GM18867 (cell line): ENCODE data around the gene PMFBP1.

Experiments
- ATAC-seq: cut with Tn5 transposase; IDR thresholded peaks from one replicate; pipeline ENCODE4 v1.9.1; 2021; ENCODE audit warnings: mild to moderate bottlenecking, moderate library complexity; ENCODE audit not compliant: unreplicated experiment

Gene PMFBP1

DNA sequence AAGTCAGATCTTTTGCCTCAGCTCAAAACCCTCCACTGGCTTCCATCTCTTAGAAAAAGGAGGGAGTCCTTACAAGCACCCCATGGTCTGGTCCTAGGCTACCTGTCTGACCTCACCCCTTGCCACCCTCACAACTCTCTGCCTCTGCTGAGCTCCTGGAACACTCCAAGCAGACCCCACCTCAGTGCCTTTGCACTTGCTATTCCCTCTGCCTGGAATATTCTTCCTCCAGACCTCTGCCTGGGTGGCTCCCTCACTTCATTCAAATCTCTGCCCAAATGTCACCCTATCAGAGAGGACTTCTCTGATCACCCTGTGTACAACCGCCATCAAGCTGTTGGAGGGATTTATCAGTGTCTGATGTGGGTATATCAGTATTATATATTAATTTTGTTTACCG, 37.4 kb downstream of the PMFBP1 start:
- ATAC-seq = no peak

DNA sequence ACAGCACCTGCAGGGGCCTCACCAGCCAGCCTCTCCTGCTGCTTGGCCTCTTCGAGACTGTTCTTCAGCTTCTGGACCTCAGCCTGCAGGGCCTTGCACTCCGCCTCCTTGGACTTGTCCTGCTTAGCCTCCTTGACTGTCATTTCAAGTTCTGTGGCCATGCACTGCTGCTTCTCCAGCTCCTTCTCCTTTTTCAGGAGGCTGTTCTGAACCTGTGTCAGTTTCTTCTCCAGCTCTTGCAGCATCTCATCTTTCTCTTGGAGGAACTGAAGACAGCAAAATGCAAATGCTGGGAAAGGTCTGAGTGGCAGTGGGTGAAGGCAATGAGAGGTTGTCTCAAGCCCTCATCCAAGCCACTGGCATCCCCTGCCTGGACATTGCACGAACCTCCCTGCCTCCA, 39.2 kb downstream of the PMFBP1 start:
- ATAC-seq = no peak

DNA sequence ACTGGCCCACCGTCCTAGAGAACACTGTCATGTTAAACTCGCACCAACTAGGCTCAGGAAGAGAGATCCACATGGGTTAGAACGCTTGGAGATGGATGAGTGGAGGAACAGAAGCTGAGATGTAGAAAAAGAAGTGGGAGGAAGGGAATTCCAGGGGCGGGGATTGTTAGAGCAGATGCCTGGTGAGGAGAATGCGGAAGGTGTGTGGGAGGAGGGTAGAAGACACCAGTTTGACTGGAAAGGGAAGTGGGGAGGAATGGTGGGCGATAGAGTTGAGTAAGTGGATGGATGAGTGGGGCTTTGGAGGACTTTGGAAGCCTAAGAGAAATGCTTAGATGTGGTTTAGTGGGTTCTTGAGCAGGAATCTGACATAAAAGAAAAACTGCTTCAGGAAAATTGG, 40.9 kb downstream of the PMFBP1 start:
- ATAC-seq = no peak

DNA sequence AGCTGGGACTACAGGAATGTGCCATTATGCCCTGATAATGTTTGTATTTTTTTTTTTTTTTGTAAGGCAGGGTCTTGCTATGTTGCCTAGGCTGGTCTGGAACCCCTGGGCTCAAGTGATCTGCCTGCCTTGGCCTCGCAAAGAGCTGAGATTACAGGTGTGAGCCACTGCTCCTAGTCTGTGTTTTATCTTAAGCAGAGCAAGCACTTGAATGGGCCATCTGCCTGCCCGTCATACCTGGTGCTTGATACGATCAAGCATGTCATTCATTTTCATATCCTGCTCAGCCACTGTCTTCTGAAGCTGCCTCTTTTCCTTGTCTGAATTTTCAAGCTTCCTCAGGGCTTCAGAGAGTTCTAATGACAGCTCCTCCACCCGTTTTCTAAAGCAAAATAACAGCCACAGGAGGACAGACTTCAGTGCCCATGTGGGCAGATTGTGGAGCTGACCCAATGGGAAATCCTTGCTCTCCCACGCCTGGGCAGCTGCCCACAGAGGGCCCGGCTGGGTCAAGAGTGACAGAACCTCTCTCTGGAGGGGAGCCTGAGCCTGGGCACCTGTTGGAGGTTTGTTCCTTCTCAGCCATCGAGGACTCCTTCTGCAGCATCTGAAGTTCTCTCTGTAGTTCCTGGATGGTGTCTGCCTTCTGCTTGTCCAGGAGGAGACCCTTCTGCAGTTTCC, 41.8 kb downstream of the PMFBP1 start:
- no peak for ATAC-seq

DNA sequence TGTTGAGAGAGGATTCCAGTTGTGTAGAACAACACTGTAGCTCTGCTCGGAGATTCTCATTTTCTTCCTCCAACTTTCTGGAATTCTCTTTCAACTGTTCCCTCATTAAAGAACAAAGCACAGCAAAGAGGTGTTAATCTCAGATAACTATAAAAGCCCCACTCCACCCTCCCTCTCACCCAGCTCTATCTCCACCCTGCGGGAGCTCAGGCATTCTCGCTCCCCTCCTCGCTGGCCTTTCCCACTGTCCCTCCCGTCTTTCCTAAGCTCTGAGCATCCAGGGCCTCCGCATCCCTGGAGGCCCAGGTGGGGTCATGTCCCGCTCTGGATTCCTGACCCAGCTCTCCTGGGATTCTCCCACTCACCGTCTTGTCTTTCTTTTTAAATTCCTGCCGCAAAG, 43.3 kb downstream of the PMFBP1 start:
- ATAC-seq = no peak

DNA sequence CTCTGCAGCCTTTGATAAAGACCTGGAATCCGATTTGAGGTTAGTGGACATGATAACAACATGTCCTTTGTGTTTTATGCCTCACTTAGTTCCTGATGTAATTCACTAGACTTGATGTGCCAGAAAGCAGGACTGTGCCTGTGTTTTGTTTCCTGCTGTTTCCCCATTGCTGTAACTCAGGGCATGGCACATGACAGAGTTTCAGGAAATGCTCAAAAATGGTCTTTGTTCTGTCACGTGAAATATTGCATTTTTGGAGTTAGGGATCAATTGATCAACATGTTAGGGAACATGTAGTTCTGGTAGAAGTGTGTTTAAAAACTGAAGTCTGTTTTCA, 45.6 kb downstream of the PMFBP1 start:
- ATAC-seq = no peak

DNA sequence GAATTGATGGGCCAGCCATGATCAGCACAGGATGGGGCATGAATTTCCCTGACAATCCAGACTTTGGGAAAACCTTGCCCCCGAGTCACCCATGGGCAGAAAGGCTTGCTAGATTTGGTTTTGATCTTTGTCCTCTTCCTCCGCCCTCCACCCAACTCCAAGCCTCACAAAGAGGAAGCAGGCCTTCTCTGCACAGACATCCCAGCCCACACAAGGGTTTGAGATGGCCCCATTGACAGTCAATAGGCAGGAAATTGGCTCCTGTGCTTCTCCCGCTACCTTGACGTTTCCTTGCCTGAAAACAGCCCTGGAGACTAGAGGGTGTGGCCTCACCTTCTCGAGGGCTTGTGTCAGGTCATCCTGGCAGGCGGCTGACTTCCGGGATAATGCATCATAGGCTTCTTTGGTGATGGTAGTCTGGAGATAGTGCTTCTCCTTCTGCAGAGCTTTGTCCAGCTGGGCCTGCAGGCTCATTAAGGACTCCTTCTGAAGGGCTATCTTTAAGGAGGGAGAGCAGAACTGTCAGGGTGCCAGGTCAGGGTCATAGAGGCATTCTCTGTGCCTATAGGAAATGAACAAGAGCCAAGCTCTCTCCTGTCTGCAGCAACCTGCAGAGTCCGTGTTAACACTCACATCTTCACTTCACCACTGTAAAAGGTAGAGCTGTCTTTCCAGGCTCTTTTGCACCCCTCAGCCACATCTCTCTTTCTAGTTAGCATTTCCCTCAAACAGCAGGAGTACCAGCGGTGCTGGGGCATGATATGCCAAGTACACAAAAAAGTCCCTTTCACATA, 46.1 kb downstream of the PMFBP1 start:
- no peak for ATAC-seq

DNA sequence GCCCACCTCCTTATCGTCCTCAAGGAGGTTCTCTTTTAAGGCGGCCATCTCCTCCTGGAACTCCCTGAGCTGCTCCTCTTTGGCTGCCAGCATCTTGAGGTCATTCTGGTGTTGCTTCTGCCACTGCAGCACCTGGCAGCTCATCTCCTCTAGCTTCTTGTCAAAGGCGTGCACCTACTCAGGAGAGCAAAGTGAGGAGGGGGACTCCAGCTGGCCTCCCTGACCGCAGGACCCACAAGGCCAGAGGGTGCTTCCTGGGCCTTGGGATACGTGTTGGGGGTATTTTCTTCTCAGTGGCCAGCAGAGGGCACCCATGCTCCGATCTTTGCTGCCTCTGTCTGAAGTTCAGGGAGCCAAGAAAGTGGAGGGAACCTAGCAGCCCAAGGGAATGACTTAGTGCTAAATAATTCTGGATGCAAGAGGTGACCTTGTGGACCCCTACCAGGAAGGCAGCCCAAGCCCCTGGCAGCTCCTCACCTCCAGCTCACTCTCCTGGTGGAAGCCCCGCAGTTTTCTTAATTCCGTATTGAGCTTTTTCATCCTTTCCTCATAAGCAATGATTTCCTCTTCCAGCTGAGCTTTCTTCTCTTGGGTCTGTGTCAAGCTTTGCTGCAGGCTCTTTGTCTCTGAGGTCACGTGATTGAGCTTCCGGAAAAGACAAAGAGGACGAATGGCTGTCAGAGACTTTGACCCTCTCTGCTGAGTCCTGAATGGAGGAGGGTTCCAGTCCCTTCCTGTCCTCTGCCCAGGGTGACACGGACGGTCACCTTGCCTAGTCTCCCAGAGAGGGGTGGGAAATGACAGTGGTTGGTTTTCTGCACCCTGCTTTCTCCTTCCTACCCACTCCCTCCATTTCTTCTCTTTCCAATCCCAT, 47.0 kb downstream of the PMFBP1 start:
- peak; percentile 61 for ATAC-seq

DNA sequence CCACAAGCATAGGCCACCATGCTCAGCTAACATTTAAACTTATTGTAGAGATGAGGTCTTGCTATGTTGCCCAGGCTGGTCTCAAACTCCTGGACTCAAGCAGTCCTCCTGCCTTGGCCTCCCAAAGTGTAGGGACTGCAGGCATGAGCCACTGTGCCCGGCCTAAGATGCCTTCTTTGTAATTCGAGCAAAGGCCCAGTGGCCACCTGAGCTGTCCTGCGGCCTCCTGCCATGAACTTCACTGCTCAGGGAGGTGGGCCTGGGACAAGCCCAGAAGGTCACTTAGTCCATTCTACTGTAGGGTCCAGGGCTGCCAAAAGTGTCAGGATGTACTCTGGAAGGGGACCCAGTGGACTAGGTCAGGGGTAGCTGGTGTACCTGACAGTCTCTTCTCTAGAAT, 47.8 kb downstream of the PMFBP1 start:
- ATAC-seq = no peak

DNA sequence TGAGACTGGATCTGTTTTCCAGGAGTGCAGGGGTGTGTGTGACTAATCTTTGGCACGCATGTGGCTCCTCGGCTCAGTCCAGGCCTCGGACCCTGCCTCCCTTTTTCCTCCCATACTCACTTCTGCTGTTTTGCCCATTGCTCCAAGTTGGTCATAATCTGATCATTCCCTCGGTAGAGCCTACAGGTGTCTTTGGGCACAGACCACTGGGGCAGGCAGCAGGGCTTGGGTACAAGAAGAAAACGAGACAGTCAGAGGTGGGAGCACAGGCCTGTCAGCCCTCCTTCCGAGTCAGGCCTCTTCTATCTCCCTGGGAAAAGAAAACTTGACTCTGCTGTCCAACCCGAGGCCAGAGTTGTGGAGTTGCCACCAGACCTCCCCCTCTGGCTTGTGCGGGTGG, 48.5 kb downstream of the PMFBP1 start:
- ATAC-seq = no peak

DNA sequence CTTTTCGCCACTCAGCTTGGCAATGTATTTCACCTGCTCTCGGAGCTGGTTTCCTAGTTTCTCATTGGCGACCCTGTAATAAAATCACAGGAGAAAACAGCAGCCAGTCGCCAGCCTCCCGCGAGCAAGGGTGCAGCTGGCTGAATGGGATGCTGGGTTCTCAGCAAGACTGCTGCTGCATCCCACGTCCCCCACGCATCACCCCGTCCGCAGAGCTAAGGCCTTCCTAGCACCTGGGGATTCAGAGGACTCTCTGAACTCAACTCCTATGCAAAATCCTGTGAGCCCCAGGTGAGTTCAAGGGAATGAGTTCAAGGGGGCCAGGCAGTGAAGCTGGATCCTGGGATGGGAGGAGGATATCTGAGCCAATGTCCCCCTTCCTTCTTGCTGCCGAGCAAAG, 49.0 kb downstream of the PMFBP1 start:
- ATAC-seq = no peak

DNA sequence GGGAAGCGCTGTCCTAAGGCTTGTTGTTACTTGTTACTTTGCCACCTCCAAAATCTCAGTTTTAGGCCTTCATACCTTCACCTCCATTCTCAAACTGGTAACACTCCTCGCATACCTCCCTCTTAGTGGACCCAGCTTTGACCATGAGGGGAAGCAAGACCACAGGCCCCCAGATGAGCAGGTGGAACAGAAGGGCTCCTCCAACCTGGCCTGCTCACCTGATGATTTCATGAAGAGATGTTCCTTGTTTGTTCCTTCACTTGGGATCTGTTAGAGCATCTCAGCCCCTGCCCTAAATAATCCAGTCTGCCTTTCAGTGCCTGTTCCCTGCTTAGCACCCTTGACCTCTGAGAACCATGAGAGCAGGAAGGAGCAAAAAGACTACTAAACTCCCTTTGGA, 49.6 kb downstream of the PMFBP1 start:
- no peak for ATAC-seq

DNA sequence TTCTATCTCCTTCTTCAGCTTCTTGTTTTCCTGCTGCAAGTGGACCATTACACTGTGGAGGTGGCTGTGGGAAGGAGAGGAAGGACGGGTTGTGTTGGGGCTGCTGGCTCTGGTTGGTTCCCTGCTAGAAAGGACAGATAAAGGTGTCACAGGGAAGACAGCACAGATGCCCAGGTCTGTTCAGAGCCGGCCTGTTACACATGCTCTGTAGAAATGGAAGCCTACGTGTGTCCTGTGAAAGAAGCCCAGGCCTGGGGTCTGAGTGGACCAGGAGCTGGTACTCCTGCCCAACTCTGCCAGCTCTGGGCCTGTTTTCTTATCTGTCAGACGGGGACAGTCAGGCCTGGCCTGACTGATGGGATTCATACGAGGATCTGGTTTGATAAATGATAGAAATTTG, 51.9 kb downstream of the PMFBP1 start:
- ATAC-seq = no peak

DNA sequence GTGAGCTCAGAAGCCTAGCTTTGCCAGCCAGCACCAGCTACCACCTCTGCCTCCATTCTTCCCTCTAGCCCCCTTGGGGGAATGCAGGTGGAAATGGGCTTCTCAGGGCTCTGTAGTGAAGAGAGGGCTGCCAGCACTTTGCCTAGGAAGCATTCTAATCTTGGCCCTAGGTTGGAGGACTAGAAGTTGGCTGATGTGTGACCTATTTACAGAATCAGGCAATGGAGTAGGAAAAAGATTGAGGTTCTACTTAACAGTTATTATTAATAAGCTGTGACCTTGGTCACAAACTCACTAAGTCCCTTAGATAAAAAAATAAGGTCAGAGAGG, 58.4 kb downstream of the PMFBP1 start:
- no peak for ATAC-seq

DNA sequence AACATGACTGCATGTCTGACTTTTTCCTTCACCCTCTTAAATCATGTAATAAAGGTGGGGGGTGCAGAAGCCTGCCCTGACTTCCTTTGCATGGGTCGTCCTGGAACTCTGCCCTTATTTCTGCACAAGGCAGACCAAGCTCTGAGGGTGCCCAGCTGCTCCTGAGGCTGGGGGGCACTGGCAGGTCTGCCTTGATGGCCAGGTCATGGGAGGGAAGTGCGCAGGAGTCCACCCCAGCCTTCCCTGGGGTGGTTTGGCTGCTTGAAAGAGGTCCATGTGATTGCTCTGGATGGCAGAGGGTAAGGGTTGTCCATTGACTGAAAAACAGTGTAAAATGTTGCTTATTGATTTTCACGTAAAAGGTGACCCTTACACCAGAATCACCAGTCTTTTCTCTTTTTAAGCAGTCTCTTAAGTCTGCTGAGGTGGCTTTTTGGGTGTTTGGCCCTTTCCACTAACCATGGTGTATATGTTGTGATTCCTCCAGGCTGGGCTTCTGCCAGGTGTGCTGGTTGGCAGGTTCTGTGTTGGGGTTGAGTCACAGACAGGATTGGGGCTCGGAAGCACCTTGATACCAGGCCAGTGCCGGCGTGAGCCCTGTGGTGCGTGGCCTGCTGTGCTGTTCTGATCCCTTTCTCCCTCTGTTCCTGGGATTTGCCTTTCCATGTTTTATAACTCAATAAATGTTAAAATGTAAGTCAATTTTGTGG, 58.9 kb downstream of the PMFBP1 start:
- no peak for ATAC-seq

DNA sequence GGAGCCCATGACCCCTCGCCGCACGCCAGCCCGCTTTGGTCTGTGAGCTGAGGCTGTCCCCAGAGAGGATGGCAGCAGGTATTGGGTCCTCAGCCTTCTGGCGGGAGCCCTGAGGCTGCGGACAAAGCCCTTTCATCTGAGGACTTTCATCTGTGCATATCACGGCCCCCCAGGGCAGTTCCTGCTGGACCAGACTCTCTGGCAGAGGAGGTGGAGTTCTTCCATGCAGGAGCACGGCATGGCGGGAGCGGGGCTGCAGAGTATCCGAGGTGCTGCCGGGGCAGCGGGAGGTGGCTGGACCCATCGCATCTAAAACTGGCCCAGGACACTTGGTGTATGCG, 59.5 kb downstream of the PMFBP1 start:
- ATAC-seq = no peak

DNA sequence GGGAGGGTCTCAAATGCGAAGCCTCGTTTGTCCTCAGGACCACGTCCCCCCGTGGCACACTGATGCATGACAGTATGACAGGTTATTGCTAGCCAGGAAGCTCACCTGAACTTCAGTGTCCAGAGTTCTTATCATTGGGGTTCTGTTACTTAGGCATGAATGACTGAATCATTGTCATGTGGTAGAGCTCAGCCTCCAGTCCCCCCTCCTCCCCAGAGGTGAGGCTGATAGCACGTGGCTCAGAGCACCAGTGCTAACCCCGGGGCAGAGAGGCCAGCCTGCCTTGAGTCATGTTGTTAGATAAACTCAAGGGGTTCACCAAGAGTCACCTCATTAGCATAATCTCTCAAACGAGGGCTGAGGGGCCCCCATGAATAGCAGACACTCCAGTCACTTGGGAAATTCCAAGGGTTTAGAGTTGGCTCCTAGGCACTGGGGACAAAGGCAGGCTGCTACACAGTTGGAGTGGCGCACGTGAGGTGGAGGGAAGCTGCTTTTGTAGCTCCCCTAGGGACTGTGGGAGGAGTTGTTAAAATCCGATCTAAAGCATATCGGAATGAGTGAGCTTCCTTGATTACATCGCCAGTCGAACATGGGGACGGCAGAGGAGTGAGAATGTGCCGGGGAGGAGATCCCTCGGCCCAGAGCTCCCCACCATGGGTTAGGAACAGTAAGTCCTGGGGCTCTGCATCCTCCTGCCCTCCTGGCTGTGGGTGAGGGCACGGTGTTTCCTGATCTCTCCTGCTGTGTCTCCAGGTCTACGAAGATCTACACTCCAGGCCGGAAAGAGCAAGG, 60.1 kb downstream of the PMFBP1 start:
- no peak for ATAC-seq

DNA sequence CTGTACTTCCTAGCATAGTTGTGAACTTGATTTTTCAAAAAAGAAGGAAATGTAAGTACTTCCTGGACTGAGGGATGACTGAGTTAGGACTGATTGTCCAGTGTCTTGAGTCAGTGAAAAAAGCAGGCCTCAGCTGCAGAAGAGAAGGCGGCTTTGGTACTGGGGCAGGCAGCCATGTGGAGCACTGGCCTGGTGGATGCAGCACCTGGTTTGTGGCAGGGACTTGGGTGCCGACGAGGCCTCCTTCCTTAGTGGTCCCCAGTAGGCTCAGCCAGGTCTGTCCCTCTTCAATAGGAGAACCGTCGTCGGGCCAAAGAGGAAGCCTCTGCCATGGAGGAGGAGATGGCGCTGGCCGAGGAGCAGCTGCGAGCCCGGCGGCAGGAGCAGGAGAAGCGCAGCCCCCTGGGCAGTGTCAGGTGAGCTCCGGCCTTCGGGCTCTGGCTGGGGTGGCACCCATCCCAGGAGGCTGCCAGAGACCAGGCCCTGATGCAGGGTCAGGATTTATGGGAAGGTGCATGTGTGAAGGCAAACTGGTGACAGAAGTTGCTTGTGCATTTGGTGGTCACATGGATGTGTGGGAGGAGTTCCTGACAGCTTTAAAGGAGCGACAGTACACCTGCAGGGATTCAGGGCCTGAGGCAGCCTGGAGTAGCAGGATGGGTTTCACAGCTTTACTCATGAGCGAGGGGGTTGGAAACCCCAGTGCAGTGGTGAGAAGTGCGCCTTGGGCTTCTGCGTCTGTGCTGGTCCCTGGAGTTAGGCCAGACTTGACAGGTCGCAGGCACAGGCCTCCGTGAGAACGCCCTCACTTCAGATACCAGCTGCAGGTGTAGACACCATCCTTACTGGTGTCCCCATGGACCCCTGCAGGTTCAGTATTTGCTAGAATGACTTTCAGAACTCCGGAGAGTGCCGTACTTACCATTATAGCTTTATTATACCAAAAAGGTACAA, 61.0 kb downstream of the PMFBP1 start:
- no peak for ATAC-seq

DNA sequence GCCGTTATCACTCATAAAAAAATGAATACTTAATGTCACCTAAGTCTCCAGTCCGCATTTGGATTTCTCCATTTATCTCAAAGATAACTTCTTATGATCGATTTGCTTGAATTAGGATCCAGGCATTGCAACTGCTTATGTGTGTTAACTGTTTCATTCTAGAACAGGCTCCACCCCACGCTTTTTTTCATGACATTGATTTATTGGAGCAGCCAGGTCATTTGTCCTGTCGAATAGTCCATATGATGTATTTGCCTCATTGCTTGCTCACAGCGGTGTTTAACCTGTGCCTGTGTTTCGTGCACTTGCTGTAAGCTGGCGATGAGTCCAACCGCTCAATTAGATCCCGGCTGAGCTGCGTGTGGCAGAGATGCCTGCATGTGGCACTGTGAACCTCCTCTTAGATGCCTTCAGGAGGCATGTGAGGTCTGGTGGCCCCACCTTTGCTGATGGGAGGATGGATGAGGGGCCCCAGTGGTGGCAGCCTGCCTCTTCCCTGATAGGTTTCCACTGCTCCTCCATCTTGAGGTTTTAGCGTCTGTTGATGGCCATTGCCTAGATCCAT, 61.9 kb downstream of the PMFBP1 start:
- ATAC-seq = no peak
